Activated CD8-positive, alpha-beta memory T cell treated with anti-CD3 and anti-CD28 coated beads, Interleukin-2, amount 50 U/mL, for 24 hours (primary cell): Measurements from ENCODE around the gene RNF44.
"Not testable (repeated sequence)": the region's sequence is repeated elsewhere in the genome, so short reads cannot be mapped to it uniquely, and the experiment has no call there.

ENCODE experiments used
- DNase-seq: peaks from one replicate; pipeline ENCODE4 v3.0.0-alpha.2; 2020; ENCODE audit errors: extremely low read depth

Gene RNF44

GRCh38 chr5:176519810-176520720 is 17.1 kb downstream of the RNF44 start:
- no peak for DNase-seq

- DNase-seq: no peak
Observed at GRCh38 chr5:176517053-176517661, 20.0 kb downstream of the RNF44 start.

GRCh38 chr5:176515396-176515795 is 21.8 kb downstream of the RNF44 start:
- DNase-seq: no peak

- DNase-seq: no peak
Observed at GRCh38 chr5:176514244-176514950, 22.8 kb downstream of the RNF44 start.

GRCh38 chr5:176513788-176514187 is 23.4 kb downstream of the RNF44 start:
- DNase-seq: no peak

- DNase-seq: no peak
Observed at GRCh38 chr5:176508603-176509002, 28.6 kb downstream of the RNF44 start.

GRCh38 chr5:176507911-176508310 is 29.3 kb downstream of the RNF44 start:
- DNase-seq: no peak

- no peak for DNase-seq
Observed at GRCh38 chr5:176503496-176503895, 33.7 kb downstream of the RNF44 start.

GRCh38 chr5:176501333-176501732 is 35.9 kb downstream of the RNF44 start:
- no peak for DNase-seq

- no peak for DNase-seq
Observed at GRCh38 chr5:176500511-176500910, 36.7 kb downstream of the RNF44 start.

GRCh38 chr5:176499273-176499672 is 37.9 kb downstream of the RNF44 start:
- no peak for DNase-seq

- DNase-seq: no peak
Observed at GRCh38 chr5:176497852-176498251, 39.4 kb downstream of the RNF44 start.

GRCh38 chr5:176492431-176492830 is 44.8 kb downstream of the RNF44 start:
- DNase-seq: no peak

GRCh38 chr5:176491901-176492300 is 45.3 kb downstream of the RNF44 start:
- DNase-seq: no peak

- no peak for DNase-seq
Observed at GRCh38 chr5:176491101-176491502, 46.1 kb downstream of the RNF44 start.

GRCh38 chr5:176490301-176490700 is 46.9 kb downstream of the RNF44 start:
- no peak for DNase-seq

- DNase-seq: no peak
Observed at GRCh38 chr5:176489077-176489476, 48.1 kb downstream of the RNF44 start.

- not testable (repeated sequence) for DNase-seq
Observed at GRCh38 chr5:176487160-176487559, 50.0 kb downstream of the RNF44 start.

- DNase-seq: no peak
Observed at GRCh38 chr5:176486189-176486757, 50.9 kb downstream of the RNF44 start.

- no peak for DNase-seq
Observed at GRCh38 chr5:176485176-176485575, 52.0 kb downstream of the RNF44 start.

- no peak for DNase-seq
Observed at GRCh38 chr5:176481711-176482110, 55.5 kb downstream of the RNF44 start.
